Fibroblast of villous mesenchyme (primary cell): ENCODE data around the gene CDCP1. TPM values are rescaled to one million over a fixed set of nuclear protein-coding genes. Genes with fewer than 3 reads are reported as not detected.
A peak's percentile ranks its signal among the peaks of the same experiment; 100 is the strongest.

Source experiments
- DNase-seq: peaks from one replicate; pipeline ENCODE4 v3.0.0-alpha.2; 2010; ENCODE audit warnings: low read depth
- H3K4me3 ChIP-seq: 2 replicates; pipeline ENCODE4 v1.5.1; 2011; ENCODE audit warnings: low read depth, mild to moderate bottlenecking, low read length
- CTCF ChIP-seq: IDR thresholded peaks from 2 replicates; pipeline ENCODE4 v1.5.1; 2012; ENCODE audit warnings: low read depth, mild to moderate bottlenecking, low read length; ENCODE audit not compliant: insufficient read depth
- total RNA-seq: library from RNA; depleted of rRNA; stranded (reverse); fragments of >200 nt; gene quantifications from 2 replicates; pipeline ENCODE4 v1.2.3, GENCODE V29; 2012

The CDCP1 gene
- total RNA-seq, result 10.4 and 20.6 TPM in 2 replicates

- peak; percentile 22 for DNase-seq
- peak within 1 kb of the TSS; percentile 77 for H3K4me3 ChIP-seq
- TF ChIP-seq CTCF, result no peak
These were observed at the start of gene CDCP1 for GRCh38 chr3:45145681-45146614. CDCP1 (minus strand) TSS chr3:45146378; CDS start chr3:45146287, 91 bp downstream.

GRCh38 chr3:45194791-45195190 lies 48.6 kb upstream of the CDCP1 start:
- no peak for TF ChIP-seq CTCF
- no peak overlapping the region for H3K4me3 ChIP-seq
- DNase-seq, result no peak

GRCh38 chr3:45191924-45192417 lies 45.8 kb upstream of the CDCP1 start:
- DNase-seq, result no peak

GRCh38 chr3:45191424-45191823 lies 45.2 kb upstream of the CDCP1 start:
- DNase-seq, result no peak
- H3K4me3 ChIP-seq, result no peak overlapping the region
- TF ChIP-seq CTCF, result no peak

More at GRCh38 chr3:45191924-45192417, 45.8 kb upstream of the CDCP1 start:
- H3K4me3 ChIP-seq, result no peak overlapping the region
- no peak for TF ChIP-seq CTCF

- H3K4me3 ChIP-seq, result no peak overlapping the region
- TF ChIP-seq CTCF, result no peak
- DNase-seq, result peak; percentile 72
These were observed 42.8 kb upstream of the CDCP1 start for GRCh38 chr3:45188719-45189659.

GRCh38 chr3:45187694-45188141 lies 41.5 kb upstream of the CDCP1 start:
- TF ChIP-seq CTCF, result no peak
- DNase-seq, result no peak
- H3K4me3 ChIP-seq, result no peak overlapping the region
